GM21360 (cell line): Measurements from ENCODE around the gene TPH2.

Source experiments
- ATAC-seq: cut with Tn5 transposase; IDR thresholded peaks from one replicate; pipeline ENCODE4 v1.9.1; 2021; ENCODE audit warnings: mild to moderate bottlenecking, moderate library complexity; ENCODE audit not compliant: unreplicated experiment

The TPH2 gene

DNA sequence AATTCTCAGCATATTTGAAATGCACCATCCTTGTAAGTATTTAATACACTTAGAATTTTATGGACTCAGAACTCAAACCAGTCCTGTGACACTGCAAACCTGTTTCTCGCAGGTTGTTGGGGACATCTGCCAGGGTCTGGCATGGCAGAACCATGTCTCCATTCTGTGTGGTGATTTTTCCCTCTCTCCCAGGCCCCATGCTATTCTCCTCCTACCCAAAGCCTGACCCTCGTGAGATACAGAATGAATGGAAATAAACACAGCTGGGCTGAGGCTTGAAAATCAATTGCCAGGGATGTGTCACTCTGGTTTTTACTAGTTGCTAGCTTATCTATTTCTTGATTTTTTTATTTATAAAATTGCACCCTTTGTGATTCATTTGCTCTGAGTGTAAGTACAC lies 19.8 kb downstream of the TPH2 start:
- ATAC-seq, result no peak

DNA sequence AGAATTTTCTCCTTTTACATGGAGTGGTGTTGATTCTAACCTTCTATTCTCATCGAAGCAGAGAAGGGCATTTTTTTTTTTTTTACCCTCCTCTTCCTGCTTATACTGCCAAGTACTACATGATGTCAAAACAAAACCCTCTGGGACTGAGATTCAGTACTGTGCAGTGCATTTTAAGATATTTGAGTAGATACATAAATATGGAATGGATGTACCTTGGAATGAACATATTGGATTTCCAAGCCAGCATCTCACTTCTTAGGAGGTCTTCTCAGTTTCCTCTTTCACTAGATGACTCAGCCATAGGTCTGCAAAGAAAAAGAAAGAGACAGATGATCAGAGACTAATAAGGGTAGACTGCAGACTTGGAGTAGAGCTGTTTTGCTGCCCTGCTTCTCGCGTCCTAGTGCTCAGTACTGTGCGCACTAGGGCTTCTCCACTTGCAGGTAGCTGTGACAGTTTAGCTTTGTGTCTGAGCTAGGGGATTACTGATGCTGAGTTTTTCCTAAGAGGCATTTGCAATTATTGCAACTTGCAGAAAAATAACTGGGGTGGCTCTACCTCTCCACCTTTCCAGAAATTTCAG lies 20.4 kb downstream of the TPH2 start:
- ATAC-seq, result no peak

- ATAC-seq, result no peak
These were observed 28.6 kb downstream of the TPH2 start for GRCh38 chr12:71967211-71967610.

DNA sequence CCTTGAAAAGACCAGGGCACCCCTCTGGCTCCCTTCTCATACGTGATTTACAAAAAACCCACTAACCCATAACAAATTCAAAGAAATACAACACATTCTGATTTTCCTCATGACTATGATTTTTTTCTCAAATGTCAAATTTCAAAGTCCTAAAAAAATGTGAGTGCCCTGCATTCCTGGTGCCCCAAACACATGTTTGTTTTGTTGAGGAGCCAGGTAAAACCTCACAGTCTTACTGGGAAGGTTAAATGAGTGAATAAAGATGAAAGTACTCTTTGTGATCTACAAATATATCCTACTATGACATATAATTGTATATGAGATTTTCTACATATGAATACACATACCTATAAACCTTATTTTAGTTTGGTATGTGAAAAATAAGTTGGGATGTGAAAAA lies 30.7 kb downstream of the TPH2 start:
- no peak for ATAC-seq

DNA sequence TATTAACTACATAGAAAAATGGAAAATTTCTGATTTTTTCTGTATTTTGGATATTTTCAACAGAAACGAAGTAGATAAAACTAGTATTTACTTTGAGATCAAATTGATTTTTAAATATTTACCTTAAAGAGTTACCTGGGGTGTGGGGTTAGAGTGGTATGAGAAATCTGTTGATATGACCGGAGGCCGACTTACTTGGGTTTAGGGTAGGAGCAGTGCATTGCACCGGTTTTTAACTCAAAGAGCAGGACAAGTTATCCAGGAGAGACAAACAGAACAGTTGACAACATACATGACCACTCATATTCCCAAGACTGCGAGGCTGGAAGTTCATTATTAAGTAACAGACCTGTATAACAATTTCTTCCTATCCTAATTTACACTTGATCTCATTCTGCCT lies 31.4 kb downstream of the TPH2 start:
- no peak for ATAC-seq

GRCh38 chr12:71972441-71973074 lies 33.9 kb downstream of the TPH2 start:
- no peak for ATAC-seq

- no peak for ATAC-seq
These were observed 35.0 kb downstream of the TPH2 start for GRCh38 chr12:71973687-71974086.

- ATAC-seq, result no peak
These were observed 41.9 kb downstream of the TPH2 start for GRCh38 chr12:71980538-71980937.

DNA sequence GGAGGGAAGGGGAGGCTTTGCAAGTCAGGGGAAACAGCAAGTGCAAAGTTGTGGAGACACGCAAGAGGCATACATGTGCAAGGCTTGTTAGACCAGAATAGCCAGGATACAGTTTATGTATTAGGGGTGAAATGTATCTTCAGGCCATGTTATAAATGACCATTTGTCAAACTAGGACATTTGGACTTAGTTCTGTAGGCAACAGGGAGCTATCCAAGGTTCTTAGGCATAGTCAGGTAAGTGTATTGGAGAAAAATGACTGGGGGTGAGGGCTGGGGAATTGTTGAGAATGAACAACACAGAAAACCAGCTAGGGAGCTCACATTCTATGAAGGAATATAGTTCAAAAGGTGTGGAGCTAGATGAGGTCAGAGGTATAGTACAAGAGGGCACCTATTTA lies 42.5 kb downstream of the TPH2 start:
- no peak for ATAC-seq

DNA sequence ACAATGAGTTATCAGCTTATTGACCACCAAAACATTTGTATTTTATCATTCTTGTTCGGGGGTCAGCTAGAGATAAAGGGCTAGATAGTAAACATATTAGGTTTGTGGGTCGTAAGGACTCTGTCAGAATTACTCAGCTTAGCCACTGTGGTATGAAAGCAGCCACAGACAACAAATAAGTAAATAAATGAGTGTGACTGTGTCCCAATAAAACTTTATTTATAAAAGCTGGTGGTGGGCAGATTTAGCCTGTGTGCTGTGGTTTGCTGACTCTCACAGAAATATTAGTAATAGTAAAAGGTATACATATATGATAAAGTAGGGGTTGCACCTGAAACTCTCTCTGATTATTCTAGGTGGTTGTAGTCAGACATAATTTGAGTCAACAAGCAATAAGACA lies 56.1 kb downstream of the TPH2 start:
- ATAC-seq, result no peak

DNA sequence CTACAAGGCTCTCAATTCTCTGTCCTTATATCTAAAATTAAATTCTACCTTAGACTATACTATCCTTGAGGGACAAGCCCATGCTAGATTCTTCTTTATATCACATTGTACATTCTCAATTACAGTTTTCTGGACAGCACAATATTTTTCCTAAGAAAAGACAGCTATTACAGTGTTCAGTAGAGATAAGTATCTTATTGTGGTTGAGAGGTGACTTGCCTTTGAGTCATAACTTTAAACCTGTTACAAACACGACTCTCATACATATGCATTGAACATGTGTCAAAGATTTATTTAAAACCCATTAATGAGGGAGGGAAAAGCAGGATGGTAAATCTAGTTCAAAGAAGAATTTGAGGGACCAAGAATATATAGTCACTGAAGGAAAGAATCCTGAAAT lies 61.1 kb downstream of the TPH2 start:
- ATAC-seq, result no peak

DNA sequence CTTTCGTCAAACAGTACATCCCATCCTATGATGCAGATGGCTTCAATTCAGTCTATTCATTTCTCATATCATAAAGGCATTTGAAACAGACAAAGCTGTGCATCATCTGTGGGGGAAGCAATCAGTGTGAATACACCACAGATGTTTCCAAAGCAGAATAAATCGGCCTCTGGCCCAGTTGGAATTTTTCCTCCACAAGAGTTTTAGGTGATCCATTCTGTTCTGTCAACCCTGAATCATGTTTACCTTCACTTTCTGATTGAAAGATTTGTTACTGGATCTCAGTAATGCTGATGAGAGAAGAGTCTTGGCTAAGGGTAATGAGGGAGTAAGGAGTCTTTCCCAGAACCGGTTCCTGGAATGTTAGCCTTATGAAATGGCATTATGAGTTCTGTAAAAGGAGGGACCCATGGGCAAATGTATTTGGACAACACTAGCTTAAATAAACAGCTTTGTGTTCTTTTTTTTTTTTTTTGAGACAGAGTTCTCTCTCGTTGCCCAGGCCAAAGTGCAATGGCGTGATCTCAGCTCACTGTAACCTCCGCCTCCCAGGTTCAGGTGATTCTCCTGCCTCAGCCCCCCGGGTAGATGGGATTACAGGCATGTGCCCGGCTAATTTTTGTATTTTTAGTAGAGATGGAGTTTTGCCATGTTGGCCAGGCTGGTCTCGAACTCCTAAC lies 62.5 kb downstream of the TPH2 start:
- no peak for ATAC-seq

- no peak for ATAC-seq
These were observed 68.1 kb downstream of the TPH2 start for GRCh38 chr12:72006766-72007165.

- no peak for ATAC-seq
These were observed 71.7 kb downstream of the TPH2 start for GRCh38 chr12:72010356-72010755.

DNA sequence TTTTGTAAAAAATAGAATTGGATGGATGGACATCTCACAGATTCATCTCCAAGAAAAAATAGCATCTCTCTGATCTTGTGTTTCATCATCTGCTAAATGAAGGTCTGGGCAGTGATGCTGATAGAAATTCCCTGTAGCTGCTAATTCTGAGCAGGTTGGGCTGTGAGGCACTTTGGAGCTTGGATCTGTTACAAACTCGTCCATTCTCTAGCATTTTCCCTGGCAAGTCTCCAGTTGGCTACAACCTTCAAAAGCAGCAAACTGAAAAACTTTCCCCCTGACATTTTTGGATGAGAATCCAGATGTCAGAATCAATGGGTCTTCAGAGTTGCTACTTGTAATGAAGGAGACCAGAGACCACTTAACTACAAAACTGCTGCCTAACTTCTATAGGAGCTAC lies 72.7 kb downstream of the TPH2 start:
- ATAC-seq, result no peak

DNA sequence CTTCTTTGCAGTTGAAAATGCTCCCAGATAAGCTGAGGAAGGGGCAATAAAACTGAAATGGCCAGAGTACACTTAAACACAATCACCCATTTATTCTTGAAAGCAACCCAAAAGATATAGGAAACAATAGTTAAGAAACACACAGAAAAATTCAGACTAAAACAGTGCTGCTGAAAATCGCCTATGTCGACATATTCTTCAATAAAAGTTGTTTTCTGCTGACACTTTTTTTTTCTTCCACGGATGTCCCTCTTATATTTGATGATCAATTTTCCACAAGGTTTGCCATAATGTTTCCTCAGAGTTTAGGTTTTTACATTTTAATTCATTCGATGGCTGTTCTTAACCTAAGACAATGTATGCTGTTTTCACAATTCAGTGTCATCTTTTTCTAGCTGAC lies 74.2 kb downstream of the TPH2 start:
- no peak for ATAC-seq

DNA sequence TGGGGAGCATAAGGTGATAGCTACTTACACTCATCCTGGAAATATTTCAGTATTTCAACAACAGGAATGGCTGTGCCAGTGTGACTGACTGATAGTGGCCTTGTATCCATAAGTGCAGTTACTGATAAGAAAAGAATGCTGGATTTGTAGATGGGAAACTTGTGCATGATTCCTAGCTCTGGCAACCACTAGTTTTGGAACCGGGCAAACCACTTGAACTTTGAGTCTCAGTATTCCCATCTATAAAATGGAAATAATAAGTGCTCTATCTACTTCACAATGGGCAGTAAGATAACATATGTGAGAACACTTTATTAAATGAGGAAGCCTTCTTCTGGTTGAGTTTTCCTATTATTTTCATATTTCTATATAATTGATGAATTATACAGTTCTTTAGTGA lies 77.2 kb downstream of the TPH2 start:
- ATAC-seq, result no peak

GRCh38 chr12:72017054-72017651 lies 78.5 kb downstream of the TPH2 start:
- ATAC-seq, result peak; percentile 98

DNA sequence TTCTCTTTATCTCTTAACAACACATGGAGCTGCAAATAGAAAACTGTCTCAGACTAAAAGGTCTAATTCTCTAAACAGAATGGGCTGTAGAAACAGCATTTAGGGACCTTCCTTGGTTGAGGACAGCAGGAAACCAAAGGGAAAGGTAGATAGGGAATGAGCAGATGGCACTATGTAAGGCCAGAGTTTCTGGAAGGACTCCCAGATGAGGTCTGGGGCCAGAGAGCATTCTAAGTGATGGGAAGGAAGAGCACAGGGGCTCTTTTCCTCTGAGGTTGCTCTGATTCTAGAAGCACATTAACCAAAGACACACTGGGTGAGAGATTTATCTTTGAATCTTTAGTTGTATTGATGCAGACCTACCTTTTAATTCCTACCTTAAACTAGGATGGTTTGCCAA lies 79.4 kb downstream of the TPH2 start:
- ATAC-seq, result no peak

DNA sequence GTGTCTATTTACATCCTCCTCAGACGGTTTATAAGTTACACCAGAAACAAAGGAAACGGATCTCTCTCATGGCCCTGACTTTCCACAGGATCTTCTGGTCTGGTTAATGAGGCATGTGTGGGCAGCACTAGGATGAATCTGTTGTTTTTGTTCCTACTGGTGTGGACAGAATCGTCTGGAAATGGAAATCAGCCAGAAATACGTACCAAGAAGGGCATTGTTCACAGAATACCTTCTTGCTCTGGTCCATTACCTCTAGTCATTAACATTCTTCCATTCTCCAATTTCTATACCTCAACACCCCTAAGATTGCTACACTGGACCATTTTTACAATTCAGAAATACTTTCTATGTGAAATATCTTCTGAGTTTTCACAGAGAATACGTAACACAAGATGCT lies 86.0 kb downstream of the TPH2 start:
- no peak for ATAC-seq

- no peak for ATAC-seq
These were observed 86.9 kb downstream of the TPH2 start for GRCh38 chr12:72025524-72025923.

GRCh38 chr12:72028966-72029365 lies 90.3 kb downstream of the TPH2 start:
- ATAC-seq, result no peak
